GM23338 (cell line): ENCODE measurements around the gene TXNDC2.
"Not testable (repeated sequence)": the region's sequence is repeated elsewhere in the genome, so short reads cannot be mapped to it uniquely, and the experiment has no call there.

Source experiments
- CREB1 ChIP-seq: fragments of 250-450 bp; sonication (Bioruptor Pico); IDR thresholded peaks from 2 replicates; pipeline ENCODE4 v1.5.0; 2020; ENCODE audit warnings: low read depth, mild to moderate bottlenecking, moderate library complexity
- CTCF ChIP-seq, 2 experiments: fragments of 200-600 bp in 1 of 2; sonication (generic) in 1 of 2; conservative IDR thresholded peaks; 2 replicates each; pipeline versions ENCODE4 v1.5.1 to v1.6.1; 2016 to 2017; ENCODE audit warnings: antibody characterized with exemption in 2 of 2, low read depth in 2 of 2, mild to moderate bottlenecking in 2 of 2, moderate library complexity in 1 of 2
- EZH2 ChIP-seq: fragments of 200-600 bp; sonication (generic); IDR thresholded peaks from one replicate; pipeline ENCODE4 v1.8.0; 2017; ENCODE audit warnings: antibody characterized with exemption, mild to moderate bottlenecking, low read depth; ENCODE audit not compliant: unreplicated experiment
- EZH2phosphoT487 ChIP-seq: fragments of 200-600 bp; sonication (generic); IDR thresholded peaks from one replicate; pipeline ENCODE4 v1.8.1; 2018; ENCODE audit warnings: antibody characterized with exemption; ENCODE audit not compliant: unreplicated experiment
- JUNB ChIP-seq: IDR thresholded peaks from one replicate; pipeline ENCODE4 v1.6.1; 2016; ENCODE audit warnings: antibody characterized with exemption; ENCODE audit not compliant: unreplicated experiment
- POLR2AphosphoS5 ChIP-seq: IDR thresholded peaks from 2 replicates; pipeline ENCODE4 v1.6.1; 2016; ENCODE audit warnings: antibody characterized with exemption, low read depth
- REST ChIP-seq: IDR thresholded peaks from one replicate; pipeline ENCODE4 v1.6.1; 2018; ENCODE audit warnings: antibody characterized with exemption; ENCODE audit not compliant: unreplicated experiment
- STAT1 ChIP-seq: IDR thresholded peaks from one replicate; pipeline ENCODE4 v1.6.1; 2016; ENCODE audit warnings: antibody characterized with exemption; ENCODE audit not compliant: unreplicated experiment

- TF ChIP-seq CTCF (conservative IDR thresholded peaks at IDR 0.05; ENCODE audit: low read depth in 2 of 2); REST; POLR2AphosphoS5; EZH2phosphoT487; EZH2; CREB1; JUNB; STAT1: not testable (repeated sequence)
These were observed 5.7 kb downstream of the TXNDC2 start for GRCh38 chr18:9891515-9891914.
